WTC11 (cell line): ENCODE measurements around the gene AGPAT3. TPM values are rescaled to one million over a fixed set of nuclear protein-coding genes. Genes with fewer than 3 reads are reported as not detected.
A peak's percentile ranks its signal among the peaks of the same experiment; 100 is the strongest.

ENCODE experiments used
- ATAC-seq: fragments of 200-7000 bp; cut with Tn5 transposase; 2 replicates; pipeline ENCODE4 v1.10.0; 2021; ENCODE audit warnings: mild to moderate bottlenecking, moderate library complexity
- CTCF ChIA-PET: fragments of 300-600 bp; sonication (Branson Sonifier 250); formaldehyde crosslinking; loops from one replicate; lab custom pipeline; 2021; ENCODE audit warnings: antibody characterized with exemption; lab: Charles Lee
- POLR2A ChIA-PET: fragments of 350-600 bp; sonication (Branson Sonifier 250); formaldehyde crosslinking; loops from one replicate; lab custom pipeline; 2021; ENCODE audit warnings: antibody characterized with exemption; lab: Charles Lee
- DNase-seq: peaks from one replicate; pipeline ENCODE4 v3.0.0; 2021; ENCODE audit warnings: low spot score
- H3K27ac Mint-ChIP-seq: 2 replicates; pipeline ENCODE4 v1.8.0; 2021; ENCODE audit warnings: mixed read lengths
- H3K27me3 Mint-ChIP-seq: 2 replicates; pipeline ENCODE4 v1.8.0; 2021; ENCODE audit warnings: low read depth, mild to moderate bottlenecking, moderate library complexity, mixed read lengths
- H3K36me3 Mint-ChIP-seq: 2 replicates; pipeline ENCODE4 v1.8.0; 2021; ENCODE audit warnings: mixed read lengths
- H3K4me1 Mint-ChIP-seq: 2 replicates; pipeline ENCODE4 v1.8.0; 2022; ENCODE audit warnings: mixed read lengths
- H3K4me3 Mint-ChIP-seq: 2 replicates; pipeline ENCODE4 v1.8.0; 2021; ENCODE audit warnings: mild to moderate bottlenecking, moderate library complexity, mixed read lengths
- H3K9me3 Mint-ChIP-seq: 2 replicates; pipeline ENCODE4 v1.8.0; 2021; ENCODE audit warnings: mixed read lengths
- ETV6 ChIP-seq: sonication (generic); formaldehyde crosslinking; IDR thresholded peaks from 2 replicates; pipeline ENCODE4 v1.8.1; 2022; ENCODE audit warnings: mild to moderate bottlenecking, missing genetic modification reagents
- GRHL2 ChIP-seq: fragments of 250-450 bp; sonication (Bioruptor Pico); IDR thresholded peaks from 2 replicates; pipeline ENCODE4 v1.8.0; 2022; ENCODE audit warnings: mild to moderate bottlenecking, moderate library complexity; ENCODE audit not compliant: insufficient replicate concordance, severe bottlenecking
- MXD4 ChIP-seq: fragments of 250-450 bp; sonication (Bioruptor Pico); IDR thresholded peaks from 2 replicates; pipeline ENCODE4 v1.8.0; 2021; ENCODE audit warnings: mild to moderate bottlenecking, moderate library complexity, borderline replicate concordance
- MYBL2 ChIP-seq: sonication (generic); formaldehyde crosslinking; IDR thresholded peaks from 2 replicates; pipeline ENCODE4 v1.8.1; 2023; ENCODE audit warnings: mild to moderate bottlenecking, moderate library complexity, missing genetic modification reagents
- SOX15 ChIP-seq: fragments of 250-450 bp; sonication (Bioruptor Pico); IDR thresholded peaks from 2 replicates; pipeline ENCODE4 v1.9.0; 2021; ENCODE audit warnings: mild to moderate bottlenecking
- TCF7 ChIP-seq: sonication (generic); formaldehyde crosslinking; IDR thresholded peaks from 2 replicates; pipeline ENCODE4 v1.8.0; 2022; ENCODE audit warnings: mild to moderate bottlenecking, low read depth, missing genetic modification reagents, moderate library complexity
- TEAD4 ChIP-seq: sonication (generic); formaldehyde crosslinking; IDR thresholded peaks from 2 replicates; pipeline ENCODE4 v1.8.0; 2022; ENCODE audit warnings: mild to moderate bottlenecking, missing genetic modification reagents
- TP53 ChIP-seq: sonication (generic); formaldehyde crosslinking; IDR thresholded peaks from 2 replicates; pipeline ENCODE4 v1.8.1; 2023; ENCODE audit warnings: mild to moderate bottlenecking, missing genetic modification reagents
- ZNF121 ChIP-seq: sonication (generic); formaldehyde crosslinking; IDR thresholded peaks from 2 replicates; pipeline ENCODE4 v1.8.0; 2023; ENCODE audit warnings: missing genetic modification reagents
- ZNF138 ChIP-seq: sonication (generic); formaldehyde crosslinking; conservative IDR thresholded peaks from 2 replicates; pipeline ENCODE4 v1.8.1; 2022; ENCODE audit warnings: mild to moderate bottlenecking, moderate library complexity, missing genetic modification reagents
- ZNF219 ChIP-seq: sonication (generic); formaldehyde crosslinking; IDR thresholded peaks from 2 replicates; pipeline ENCODE4 v1.8.0; 2023; ENCODE audit warnings: missing genetic modification reagents, mild to moderate bottlenecking, borderline replicate concordance
- ZNF263 ChIP-seq: sonication (generic); formaldehyde crosslinking; IDR thresholded peaks from 2 replicates; pipeline ENCODE4 v1.8.1; 2022; ENCODE audit warnings: low read depth, mild to moderate bottlenecking, moderate library complexity, missing genetic modification reagents
- ZNF423 ChIP-seq: fragments of 250-450 bp; sonication (Bioruptor Pico); IDR thresholded peaks from 2 replicates; pipeline ENCODE4 v2.1.2; 2022; ENCODE audit warnings: mild to moderate bottlenecking, moderate library complexity
- ZNF671 ChIP-seq: fragments of 250-450 bp; sonication (Bioruptor Pico); IDR thresholded peaks from 2 replicates; pipeline ENCODE4 v1.8.0; 2021; ENCODE audit warnings: mild to moderate bottlenecking
- total RNA-seq: library from RNA; stranded (reverse); gene quantifications from 3 replicates; pipeline ENCODE4 v1.2.3, GENCODE V29; 2021
- TF ChIP-seq, protein P1 (sequence below): sonication (generic); formaldehyde crosslinking; IDR thresholded peaks from 2 replicates; pipeline ENCODE4 v1.8.0; 2022; ENCODE audit warnings: mild to moderate bottlenecking, missing genetic modification reagents
- TF ChIP-seq, protein P2 (sequence below): fragments of 250-450 bp; sonication (Bioruptor Pico); conservative IDR thresholded peaks from 2 replicates; pipeline ENCODE4 v1.9.0; 2021; ENCODE audit warnings: mild to moderate bottlenecking
- TF ChIP-seq, protein P3 (sequence below): sonication (generic); formaldehyde crosslinking; IDR thresholded peaks from 2 replicates; pipeline ENCODE4 v1.8.1; 2023; ENCODE audit warnings: mild to moderate bottlenecking, missing genetic modification reagents, borderline replicate concordance
- TF ChIP-seq, protein P4 (sequence below): sonication (generic); formaldehyde crosslinking; IDR thresholded peaks from 2 replicates; pipeline ENCODE4 v1.8.0; 2022; ENCODE audit warnings: mild to moderate bottlenecking, missing genetic modification reagents
- TF ChIP-seq, protein P5 (sequence below): sonication (generic); formaldehyde crosslinking; IDR thresholded peaks from 2 replicates; pipeline ENCODE4 v1.8.0; 2022; ENCODE audit warnings: mild to moderate bottlenecking, missing genetic modification reagents
- TF ChIP-seq, protein P6 (sequence below): sonication (generic); formaldehyde crosslinking; IDR thresholded peaks from 2 replicates; pipeline ENCODE4 v1.8.1; 2023; ENCODE audit warnings: mild to moderate bottlenecking, missing genetic modification reagents
- TF ChIP-seq, protein P7 (sequence below): sonication (generic); formaldehyde crosslinking; IDR thresholded peaks from 2 replicates; pipeline ENCODE4 v1.8.1; 2023; ENCODE audit warnings: mild to moderate bottlenecking, moderate library complexity, missing genetic modification reagents

The AGPAT3 gene
- total RNA-seq, 1 experiment from 2014 or later, result 5.6 TPM

DNA sequence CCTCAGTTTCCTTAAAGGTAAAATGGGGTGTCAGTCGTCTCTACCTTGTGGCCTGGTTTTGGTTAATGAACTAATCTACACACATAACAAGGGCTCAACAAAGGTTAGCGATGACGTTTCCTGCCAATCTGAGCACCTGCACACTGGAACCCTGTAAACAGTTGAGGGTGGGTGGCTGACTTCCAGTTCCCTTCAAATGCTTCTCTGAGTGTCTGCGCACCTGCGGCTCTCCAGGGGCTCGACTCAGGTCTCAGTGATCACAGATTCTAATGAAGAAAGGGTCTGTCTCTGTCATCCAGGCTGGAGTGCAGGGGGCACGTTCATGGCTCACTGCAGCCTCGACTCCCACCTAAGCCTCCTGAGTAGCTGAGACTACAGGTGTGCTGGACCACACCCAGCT, 3.3 kb upstream of the AGPAT3 start:
- no peak for ATAC-seq
- Mint-ChIP-seq H3K9me3 (no peaks in the 10 kb centered on the region), H3K4me3 (no peak overlapping the region), H3K36me3 (no peaks in the 10 kb centered on the region), H3K4me1 (peaks cover 15% of the 10 kb centered on the region), H3K27ac (no peak overlapping the region)
- POLR2A ChIA-PET, result no interaction called here
- CTCF ChIA-PET, result interaction anchor here (1.0 kb wide), 1 partner anchor 80 kb away, joined by 3 read pairs; no protein-coding TSS in a partner anchor
- TF ChIP-seq ETV6 (no peak), TEAD4 (no peak), ZNF138 (no peak)
- TF ChIP-seq, protein P1, sequence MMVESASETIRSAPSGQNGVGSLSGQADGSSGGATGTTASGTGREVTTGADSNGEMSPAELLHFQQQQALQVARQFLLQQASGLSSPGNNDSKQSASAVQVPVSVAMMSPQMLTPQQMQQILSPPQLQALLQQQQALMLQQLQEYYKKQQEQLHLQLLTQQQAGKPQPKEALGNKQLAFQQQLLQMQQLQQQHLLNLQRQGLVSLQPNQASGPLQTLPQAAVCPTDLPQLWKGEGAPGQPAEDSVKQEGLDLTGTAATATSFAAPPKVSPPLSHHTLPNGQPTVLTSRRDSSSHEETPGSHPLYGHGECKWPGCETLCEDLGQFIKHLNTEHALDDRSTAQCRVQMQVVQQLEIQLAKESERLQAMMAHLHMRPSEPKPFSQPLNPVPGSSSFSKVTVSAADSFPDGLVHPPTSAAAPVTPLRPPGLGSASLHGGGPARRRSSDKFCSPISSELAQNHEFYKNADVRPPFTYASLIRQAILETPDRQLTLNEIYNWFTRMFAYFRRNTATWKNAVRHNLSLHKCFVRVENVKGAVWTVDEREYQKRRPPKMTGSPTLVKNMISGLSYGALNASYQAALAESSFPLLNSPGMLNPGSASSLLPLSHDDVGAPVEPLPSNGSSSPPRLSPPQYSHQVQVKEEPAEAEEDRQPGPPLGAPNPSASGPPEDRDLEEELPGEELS (CRISPR knock-in tag), result no peak
- TF ChIP-seq, protein P2, sequence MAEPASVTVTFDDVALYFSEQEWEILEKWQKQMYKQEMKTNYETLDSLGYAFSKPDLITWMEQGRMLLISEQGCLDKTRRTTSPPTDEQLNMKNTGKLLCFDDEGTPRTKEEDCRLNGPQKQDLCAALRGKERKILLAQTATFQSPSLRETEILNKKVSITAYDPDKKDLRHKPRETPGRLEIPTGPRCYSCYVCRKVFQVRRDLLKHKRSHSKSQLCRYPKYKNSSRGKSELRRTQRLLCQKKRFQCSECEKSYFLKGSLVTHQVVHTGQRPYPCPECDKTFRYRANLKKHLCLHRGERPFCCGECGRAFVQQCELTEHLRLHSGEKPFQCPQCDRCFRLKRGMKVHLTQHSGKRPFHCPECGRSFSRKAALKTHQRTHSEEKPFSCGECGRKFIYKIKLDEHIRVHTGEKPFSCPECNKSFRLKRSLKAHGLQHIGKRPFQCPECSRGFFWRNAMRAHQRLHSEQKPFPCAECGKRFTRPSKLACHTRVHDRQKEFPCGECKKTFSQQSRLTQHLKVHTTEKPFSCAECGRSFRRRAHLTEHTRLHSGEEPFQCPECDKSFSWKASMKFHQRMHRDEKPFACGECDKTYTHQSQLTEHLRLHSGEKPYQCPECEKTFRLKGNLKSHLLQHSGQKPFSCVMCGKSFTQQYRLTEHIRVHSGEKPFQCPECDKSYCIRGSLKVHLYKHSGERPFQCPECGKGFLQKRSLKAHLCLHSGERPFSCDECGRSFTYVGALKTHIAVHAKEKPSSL (CRISPR knock-in tag), result no peak
- TF ChIP-seq, all 79 proteins: peak for 0
- peaks cover 22% of the 10 kb centered on the region for H3K27me3 Mint-ChIP-seq
- no peak for DNase-seq

DNA sequence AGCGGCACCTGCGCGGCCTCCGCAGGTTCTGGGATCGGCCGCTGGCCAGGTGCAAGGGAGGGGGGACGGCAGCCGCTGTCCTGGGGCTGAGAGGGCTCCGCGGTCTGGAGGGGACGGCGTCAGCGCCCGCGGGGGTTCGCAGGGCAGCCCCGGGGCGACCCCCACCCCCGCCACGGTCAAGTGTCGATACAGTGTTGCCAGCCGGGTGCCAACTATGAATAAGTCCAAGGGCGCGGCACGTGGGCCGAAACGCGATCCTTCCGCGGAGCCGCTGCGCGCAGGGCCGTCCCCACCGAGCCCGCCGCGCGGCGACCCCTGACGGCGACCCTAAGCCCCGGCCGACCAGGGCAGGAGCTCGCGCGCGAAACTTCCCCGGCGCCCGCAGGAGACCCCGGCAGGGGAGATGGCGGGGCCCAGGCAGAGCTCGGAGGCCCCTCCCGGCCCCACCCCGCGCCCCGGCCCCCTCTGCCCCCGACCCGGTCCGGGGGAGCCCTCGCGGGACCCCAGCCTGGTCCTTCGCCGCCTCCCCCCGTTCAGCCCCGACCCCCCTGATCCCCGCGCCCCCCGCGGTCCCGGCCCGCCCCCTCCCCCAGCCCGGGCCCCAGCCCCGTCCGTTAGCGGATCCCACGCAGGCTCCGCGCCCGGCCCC, 586 bp upstream of the AGPAT3 start:
- DNase-seq, result peak; percentile 67
- TF ChIP-seq, protein P3, sequence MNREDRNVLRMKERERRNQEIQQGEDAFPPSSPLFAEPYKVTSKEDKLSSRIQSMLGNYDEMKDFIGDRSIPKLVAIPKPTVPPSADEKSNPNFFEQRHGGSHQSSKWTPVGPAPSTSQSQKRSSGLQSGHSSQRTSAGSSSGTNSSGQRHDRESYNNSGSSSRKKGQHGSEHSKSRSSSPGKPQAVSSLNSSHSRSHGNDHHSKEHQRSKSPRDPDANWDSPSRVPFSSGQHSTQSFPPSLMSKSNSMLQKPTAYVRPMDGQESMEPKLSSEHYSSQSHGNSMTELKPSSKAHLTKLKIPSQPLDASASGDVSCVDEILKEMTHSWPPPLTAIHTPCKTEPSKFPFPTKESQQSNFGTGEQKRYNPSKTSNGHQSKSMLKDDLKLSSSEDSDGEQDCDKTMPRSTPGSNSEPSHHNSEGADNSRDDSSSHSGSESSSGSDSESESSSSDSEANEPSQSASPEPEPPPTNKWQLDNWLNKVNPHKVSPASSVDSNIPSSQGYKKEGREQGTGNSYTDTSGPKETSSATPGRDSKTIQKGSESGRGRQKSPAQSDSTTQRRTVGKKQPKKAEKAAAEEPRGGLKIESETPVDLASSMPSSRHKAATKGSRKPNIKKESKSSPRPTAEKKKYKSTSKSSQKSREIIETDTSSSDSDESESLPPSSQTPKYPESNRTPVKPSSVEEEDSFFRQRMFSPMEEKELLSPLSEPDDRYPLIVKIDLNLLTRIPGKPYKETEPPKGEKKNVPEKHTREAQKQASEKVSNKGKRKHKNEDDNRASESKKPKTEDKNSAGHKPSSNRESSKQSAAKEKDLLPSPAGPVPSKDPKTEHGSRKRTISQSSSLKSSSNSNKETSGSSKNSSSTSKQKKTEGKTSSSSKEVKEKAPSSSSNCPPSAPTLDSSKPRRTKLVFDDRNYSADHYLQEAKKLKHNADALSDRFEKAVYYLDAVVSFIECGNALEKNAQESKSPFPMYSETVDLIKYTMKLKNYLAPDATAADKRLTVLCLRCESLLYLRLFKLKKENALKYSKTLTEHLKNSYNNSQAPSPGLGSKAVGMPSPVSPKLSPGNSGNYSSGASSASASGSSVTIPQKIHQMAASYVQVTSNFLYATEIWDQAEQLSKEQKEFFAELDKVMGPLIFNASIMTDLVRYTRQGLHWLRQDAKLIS (CRISPR knock-in tag), result no peak
- TF ChIP-seq ZNF423 (CRISPR knock-in tag) (no peak), MYBL2 (no peak), ZNF263 (no peak), ZNF121 (CRISPR knock-in tag) (no peak), TCF7 (no peak), MXD4 (CRISPR knock-in tag) (no peak), ZNF671 (CRISPR knock-in tag) (no peak), SOX15 (CRISPR knock-in tag) (no peak), ZNF219 (no peak; the same call in 1 of the 2 replicates), TEAD4 (no peak), GRHL2 (CRISPR knock-in tag) (no peak), TP53 (no peak)
- TF ChIP-seq, protein P4, sequence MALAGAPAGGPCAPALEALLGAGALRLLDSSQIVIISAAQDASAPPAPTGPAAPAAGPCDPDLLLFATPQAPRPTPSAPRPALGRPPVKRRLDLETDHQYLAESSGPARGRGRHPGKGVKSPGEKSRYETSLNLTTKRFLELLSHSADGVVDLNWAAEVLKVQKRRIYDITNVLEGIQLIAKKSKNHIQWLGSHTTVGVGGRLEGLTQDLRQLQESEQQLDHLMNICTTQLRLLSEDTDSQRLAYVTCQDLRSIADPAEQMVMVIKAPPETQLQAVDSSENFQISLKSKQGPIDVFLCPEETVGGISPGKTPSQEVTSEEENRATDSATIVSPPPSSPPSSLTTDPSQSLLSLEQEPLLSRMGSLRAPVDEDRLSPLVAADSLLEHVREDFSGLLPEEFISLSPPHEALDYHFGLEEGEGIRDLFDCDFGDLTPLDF (CRISPR knock-in tag), result no peak
- TF ChIP-seq, protein P5, sequence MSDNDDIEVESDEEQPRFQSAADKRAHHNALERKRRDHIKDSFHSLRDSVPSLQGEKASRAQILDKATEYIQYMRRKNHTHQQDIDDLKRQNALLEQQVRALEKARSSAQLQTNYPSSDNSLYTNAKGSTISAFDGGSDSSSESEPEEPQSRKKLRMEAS (CRISPR knock-in tag), result peak; percentile 45; the same call in 1 of the 2 replicates
- TF ChIP-seq, protein P6, sequence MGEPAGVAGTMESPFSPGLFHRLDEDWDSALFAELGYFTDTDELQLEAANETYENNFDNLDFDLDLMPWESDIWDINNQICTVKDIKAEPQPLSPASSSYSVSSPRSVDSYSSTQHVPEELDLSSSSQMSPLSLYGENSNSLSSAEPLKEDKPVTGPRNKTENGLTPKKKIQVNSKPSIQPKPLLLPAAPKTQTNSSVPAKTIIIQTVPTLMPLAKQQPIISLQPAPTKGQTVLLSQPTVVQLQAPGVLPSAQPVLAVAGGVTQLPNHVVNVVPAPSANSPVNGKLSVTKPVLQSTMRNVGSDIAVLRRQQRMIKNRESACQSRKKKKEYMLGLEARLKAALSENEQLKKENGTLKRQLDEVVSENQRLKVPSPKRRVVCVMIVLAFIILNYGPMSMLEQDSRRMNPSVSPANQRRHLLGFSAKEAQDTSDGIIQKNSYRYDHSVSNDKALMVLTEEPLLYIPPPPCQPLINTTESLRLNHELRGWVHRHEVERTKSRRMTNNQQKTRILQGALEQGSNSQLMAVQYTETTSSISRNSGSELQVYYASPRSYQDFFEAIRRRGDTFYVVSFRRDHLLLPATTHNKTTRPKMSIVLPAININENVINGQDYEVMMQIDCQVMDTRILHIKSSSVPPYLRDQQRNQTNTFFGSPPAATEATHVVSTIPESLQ (CRISPR knock-in tag), result no peak
- TF ChIP-seq, protein P7, sequence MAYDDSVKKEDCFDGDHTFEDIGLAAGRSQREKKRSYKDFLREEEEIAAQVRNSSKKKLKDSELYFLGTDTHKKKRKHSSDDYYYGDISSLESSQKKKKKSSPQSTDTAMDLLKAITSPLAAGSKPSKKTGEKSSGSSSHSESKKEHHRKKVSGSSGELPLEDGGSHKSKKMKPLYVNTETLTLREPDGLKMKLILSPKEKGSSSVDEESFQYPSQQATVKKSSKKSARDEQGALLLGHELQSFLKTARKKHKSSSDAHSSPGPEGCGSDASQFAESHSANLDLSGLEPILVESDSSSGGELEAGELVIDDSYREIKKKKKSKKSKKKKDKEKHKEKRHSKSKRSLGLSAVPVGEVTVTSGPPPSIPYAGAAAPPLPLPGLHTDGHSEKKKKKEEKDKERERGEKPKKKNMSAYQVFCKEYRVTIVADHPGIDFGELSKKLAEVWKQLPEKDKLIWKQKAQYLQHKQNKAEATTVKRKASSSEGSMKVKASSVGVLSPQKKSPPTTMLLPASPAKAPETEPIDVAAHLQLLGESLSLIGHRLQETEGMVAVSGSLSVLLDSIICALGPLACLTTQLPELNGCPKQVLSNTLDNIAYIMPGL (CRISPR knock-in tag), result 0 out of 2 replicates have a peak, but pooled peaks have one; percentile 60

More for the DNA sequence above, 586 bp upstream of the AGPAT3 start:
- H3K4me1 Mint-ChIP-seq, result peaks cover 17% of the 10 kb centered on the region
- no peaks in the 10 kb centered on the region for H3K36me3 Mint-ChIP-seq
- H3K4me3 Mint-ChIP-seq, result peak overlapping the region; percentile 36; the same call in 1 of the 2 replicates
- no peak overlapping the region for H3K27ac Mint-ChIP-seq
- POLR2A ChIA-PET, result interaction anchor here (0.5 kb wide), 1 partner anchor 14 kb away, joined by 3 read pairs; no protein-coding TSS in a partner anchor
- peak; percentile 84 for ATAC-seq
- CTCF ChIA-PET, result interaction anchor here (1.0 to 1.5 kb wide), 2 partner anchors 15 to 111 kb away, joined by 3 to 5 read pairs; no protein-coding TSS in a partner anchor
- H3K27me3 Mint-ChIP-seq, result peaks cover 27% of the 10 kb centered on the region
- H3K9me3 Mint-ChIP-seq, result no peaks in the 10 kb centered on the region
